ENCODE data around the gene PPP4C.

DNA sequence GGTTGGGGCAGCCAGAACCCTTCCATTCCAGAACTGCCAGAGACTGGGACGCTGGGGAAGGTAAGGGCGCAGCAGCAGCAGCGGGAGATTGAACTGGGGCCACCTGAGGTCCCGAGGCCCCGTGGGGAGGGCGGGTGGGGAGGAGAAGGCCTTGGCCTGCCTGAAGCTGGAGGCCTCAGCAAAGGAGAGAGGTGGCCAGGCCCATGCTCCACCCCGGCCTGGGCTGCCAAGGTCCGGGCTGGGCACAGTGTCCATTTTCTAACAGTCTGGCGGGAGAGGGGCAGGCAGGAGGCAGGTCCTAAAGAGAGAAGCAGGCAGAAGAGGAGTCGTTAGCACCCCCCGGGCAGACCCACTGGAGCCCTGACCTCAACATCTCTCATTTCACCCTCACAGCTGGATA lies 38.6 kb downstream of the PPP4C start:
- TF ChIP-seq, protein P1, sequence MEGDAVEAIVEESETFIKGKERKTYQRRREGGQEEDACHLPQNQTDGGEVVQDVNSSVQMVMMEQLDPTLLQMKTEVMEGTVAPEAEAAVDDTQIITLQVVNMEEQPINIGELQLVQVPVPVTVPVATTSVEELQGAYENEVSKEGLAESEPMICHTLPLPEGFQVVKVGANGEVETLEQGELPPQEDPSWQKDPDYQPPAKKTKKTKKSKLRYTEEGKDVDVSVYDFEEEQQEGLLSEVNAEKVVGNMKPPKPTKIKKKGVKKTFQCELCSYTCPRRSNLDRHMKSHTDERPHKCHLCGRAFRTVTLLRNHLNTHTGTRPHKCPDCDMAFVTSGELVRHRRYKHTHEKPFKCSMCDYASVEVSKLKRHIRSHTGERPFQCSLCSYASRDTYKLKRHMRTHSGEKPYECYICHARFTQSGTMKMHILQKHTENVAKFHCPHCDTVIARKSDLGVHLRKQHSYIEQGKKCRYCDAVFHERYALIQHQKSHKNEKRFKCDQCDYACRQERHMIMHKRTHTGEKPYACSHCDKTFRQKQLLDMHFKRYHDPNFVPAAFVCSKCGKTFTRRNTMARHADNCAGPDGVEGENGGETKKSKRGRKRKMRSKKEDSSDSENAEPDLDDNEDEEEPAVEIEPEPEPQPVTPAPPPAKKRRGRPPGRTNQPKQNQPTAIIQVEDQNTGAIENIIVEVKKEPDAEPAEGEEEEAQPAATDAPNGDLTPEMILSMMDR (IDR thresholded peaks at IDR 0.05) = no peak
- TF ChIP-seq POLR2A (IDR thresholded peaks at IDR 0.05) = no peak
